Panc1 (cell line): ENCODE measurements around the gene VAPB.

Experiments
- CTCF ChIP-seq: fragments of 450-650 bp; IDR thresholded peaks from 2 replicates; pipeline ENCODE4 v1.5.1; 2017; ENCODE audit warnings: mild to moderate bottlenecking
- POLR2AphosphoS5 ChIP-seq: IDR thresholded peaks from 2 replicates; pipeline ENCODE4 v1.6.1; 2012; ENCODE audit warnings: mild to moderate bottlenecking, low read depth, low read length, moderate library complexity
- REST ChIP-seq, 2 experiments: IDR thresholded peaks; 2 replicates each; pipeline ENCODE4 v1.6.1; 2011 to 2012; ENCODE audit warnings: low read depth in 2 of 2, control low read depth in 1 of 2, low read length in 1 of 2, mild to moderate bottlenecking in 1 of 2, moderate library complexity in 1 of 2; ENCODE audit not compliant: insufficient read depth in 1 of 2
- SIN3A ChIP-seq: IDR thresholded peaks from 2 replicates; pipeline ENCODE4 v1.6.1; 2012; ENCODE audit warnings: low read depth, mild to moderate bottlenecking, low read length, moderate library complexity, borderline replicate concordance; ENCODE audit not compliant: insufficient read depth
- TCF7L2 ChIP-seq: IDR thresholded peaks from 2 replicates; pipeline ENCODE4 v1.6.1; 2011; ENCODE audit warnings: mild to moderate bottlenecking, low read depth, low read length, inconsistent platforms

- TF ChIP-seq POLR2AphosphoS5: no peak
- no peak for TF ChIP-seq CTCF
- no peak for TF ChIP-seq REST (IDR thresholded peaks at IDR 0.05; ENCODE audit: insufficient read depth in 1 of 2, low read depth in 2 of 2, low read length in 1 of 2)
- TF ChIP-seq SIN3A: no peak
- no peak for TF ChIP-seq TCF7L2
Observed at GRCh38 chr20:58390659-58391035, 1.6 kb downstream of the VAPB start.
